Measurements from ENCODE around the gene EID2B.

The EID2B gene, protein sequence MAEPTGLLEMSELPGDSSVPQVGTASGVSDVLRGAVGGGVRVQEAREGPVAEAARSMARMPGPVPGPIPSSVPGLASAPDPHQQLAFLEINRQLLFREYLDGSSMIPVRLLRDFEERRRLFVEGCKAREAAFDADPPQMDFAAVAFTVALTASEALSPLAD

GRCh38 chr19:39532233-39533002 is at the start of gene EID2B:
EID2B (minus strand) TSS chr19:39532852; CDS start chr19:39532802, 50 bp downstream.
- peak; percentile 97 for DNase-seq

GRCh38 chr19:39582442-39582841 is 49.8 kb upstream of the EID2B start:
- peak; percentile 24 for DNase-seq

- DNase-seq = no peak
Measured at GRCh38 chr19:39568604-39569003, 36.0 kb upstream of the EID2B start.

DNA sequence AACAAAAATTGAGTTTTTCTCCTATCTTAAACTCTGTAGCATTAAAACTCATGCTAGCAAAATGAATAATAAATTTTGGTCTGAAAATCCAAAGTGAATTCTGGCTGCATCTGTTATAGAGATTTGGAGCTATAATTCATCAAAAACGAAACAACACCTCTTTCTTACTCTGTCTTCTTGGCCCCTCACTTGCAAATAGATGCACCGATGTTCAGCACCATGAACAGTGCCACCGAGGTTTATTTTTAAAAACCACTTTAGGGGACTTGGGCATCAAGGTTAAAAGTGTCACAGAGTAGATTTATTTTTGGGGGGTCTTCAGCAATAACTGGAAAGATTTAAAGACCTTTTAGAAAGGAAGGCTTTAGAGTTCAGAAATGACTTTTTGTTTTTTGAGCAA is 33.4 kb upstream of the EID2B start:
- no peak for DNase-seq

- no peak for DNase-seq
Measured at GRCh38 chr19:39563408-39563807, 30.8 kb upstream of the EID2B start.

- peak; percentile 26 for DNase-seq
Measured at GRCh38 chr19:39558624-39559117, 26.0 kb upstream of the EID2B start.

- peak; percentile 24 for DNase-seq
Measured at GRCh38 chr19:39557811-39558623, 25.4 kb upstream of the EID2B start.

- DNase-seq = no peak
Measured at GRCh38 chr19:39555883-39556282, 23.2 kb upstream of the EID2B start.

DNA sequence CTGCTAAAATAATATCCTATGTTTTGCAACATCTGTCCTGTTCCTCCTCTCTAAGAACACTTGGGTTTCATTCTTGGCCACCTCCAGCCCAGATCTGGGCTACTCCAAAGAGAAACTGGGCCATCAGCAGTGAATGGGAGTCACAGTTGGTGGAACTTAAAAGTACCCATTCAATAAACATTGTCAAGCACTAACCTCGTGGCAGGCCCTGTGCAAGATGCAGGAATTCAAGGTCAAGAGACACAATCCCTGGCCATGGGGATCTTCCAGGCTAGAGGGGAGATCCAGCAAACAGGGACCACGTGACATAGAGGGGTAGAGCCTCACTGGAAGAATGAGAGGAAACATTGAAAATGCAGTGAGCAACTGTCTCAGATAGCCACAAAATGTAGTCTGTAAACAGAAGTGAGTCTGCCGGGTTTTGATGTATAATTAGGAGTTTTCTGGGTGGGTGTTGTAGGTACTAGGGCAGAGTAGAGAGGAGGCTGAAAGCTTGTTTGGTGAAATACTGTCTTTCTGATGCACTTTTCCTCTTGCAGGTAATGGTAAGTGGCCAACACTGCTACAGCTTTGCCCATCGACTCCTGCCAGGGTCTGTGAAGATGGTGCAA is 22.2 kb upstream of the EID2B start:
- no peak for DNase-seq

DNA sequence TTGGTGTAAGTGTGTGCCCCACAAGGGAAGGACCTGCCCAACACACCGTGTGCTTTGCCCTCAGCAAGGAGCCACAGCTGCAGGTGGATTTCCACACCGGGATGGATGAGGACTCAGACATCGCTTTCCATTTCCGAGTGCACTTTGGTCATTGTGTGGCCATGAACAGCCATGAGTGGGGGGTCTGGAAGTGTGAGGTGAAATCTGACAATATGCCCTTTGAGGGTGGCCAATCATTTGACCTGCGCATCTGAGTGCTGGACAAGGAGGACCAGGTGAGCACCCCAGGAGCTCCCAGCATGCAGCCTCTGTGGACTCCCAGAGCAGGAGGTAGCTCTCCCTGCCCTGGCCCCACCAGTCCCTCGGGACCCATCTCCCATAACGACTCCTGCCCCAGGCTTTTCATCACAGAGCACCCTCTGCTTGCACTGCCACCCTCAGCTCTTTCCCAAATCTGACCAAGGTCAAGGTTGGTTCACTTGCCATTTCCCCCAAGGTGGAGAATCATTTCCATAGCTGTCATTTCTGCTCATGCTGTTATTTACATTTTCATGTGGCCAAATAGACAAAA is 20.5 kb upstream of the EID2B start:
- DNase-seq = no peak

DNA sequence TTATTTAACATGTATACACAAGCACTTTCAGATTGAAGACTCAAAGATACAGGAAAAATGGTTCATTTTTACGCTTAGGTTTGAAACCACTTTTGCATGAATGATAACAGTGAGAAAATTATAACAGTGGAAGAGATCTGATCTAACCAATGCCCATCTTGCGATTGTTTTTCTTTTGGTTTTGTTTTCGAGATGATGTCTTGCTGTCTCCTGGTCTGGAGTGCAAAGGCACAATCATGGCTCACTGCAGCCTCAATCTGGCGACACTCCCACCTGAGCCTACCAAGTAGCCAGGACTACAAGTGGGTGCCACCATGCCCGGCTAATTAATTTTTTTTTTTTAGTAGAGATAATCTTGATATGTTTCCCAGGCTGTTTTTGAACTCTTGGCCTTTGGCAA is 17.5 kb upstream of the EID2B start:
- no peak for DNase-seq

- DNase-seq = no peak
Measured at GRCh38 chr19:39546599-39546998, 13.9 kb upstream of the EID2B start.

DNA sequence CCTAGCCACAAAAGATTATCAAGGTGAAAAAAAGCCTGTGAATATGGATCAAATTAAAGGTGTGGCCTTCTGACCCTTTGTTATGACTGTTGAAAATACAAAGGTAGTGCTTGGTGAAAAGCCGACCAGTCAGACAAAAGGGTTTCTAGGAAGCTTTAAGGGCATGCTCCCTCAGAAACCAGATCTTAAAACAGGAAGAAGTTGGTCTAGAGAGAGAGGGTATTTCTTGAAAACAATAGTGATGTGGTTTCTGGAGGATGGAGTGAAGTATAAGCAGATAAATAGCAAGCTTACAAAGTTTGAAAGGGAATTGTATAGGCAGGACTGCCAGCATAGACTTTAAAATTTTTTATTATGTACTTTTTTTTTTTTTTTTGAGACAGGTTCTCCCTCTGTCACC is 12.3 kb upstream of the EID2B start:
- DNase-seq = no peak

- DNase-seq = no peak
Measured at GRCh38 chr19:39544226-39544903, 11.7 kb upstream of the EID2B start.

- no peak for DNase-seq
Measured at GRCh38 chr19:39543477-39543857, 10.8 kb upstream of the EID2B start.

GRCh38 chr19:39542206-39542605 is 9.6 kb upstream of the EID2B start:
- no peak for DNase-seq

DNA sequence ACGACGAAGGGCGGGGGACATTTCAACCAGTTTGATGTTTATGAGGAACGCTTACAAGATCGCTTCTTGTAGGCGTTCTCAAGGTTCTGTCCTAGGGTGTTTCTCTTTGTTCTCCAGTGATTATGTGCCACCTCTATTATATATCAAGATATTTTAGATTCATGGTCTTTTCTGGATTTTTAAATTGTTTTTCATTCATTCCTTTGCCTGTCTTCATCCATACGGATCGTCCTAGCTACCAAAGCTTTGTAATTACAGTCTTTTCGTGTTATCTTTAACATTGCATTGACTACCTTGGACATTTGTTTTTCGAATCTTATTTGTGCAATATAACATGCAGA is 7.7 kb upstream of the EID2B start:
- DNase-seq = no peak

- DNase-seq = peak; percentile 96
Measured at GRCh38 chr19:39539518-39540332, 7.1 kb upstream of the EID2B start, which contains the start of gene EID2. EID2 (minus strand) TSS chr19:39540161; CDS start chr19:39540079, 82 bp downstream.

DNA sequence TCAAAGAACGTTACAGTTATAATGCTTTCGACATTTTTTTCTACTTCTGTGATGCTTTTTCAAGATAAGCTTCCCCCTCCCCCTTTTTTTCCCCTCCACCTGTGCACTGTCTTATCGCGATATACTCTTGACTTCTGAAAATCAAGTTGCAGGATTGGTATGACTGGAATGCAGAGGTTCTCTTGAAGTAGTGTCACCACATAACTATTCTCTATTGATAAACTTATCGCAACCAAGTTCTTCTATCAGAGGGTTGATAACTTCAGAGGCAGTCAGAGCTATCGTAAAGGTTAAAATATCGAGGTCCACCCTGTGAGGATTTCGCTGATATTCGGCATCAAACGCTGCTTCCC is 6.5 kb upstream of the EID2B start:
- DNase-seq = peak; percentile 27

- no peak for DNase-seq
Measured at GRCh38 chr19:39533791-39534190, 1.1 kb upstream of the EID2B start.

- no peak for DNase-seq
Measured at GRCh38 chr19:39533003-39533512, 406 bp upstream of the EID2B start.

All from activated CD4-positive, alpha-beta T cell treated with anti-CD3 and anti-CD28 coated beads, Interleukin-2, amount 50 U/mL, for 16 hours (primary cell).